BLaER1 (cell line): ENCODE data around the gene IGSF22.

Experiments used
- H3K27ac ChIP-seq: shearing (Covaris generic); formaldehyde crosslinking; 2 replicates; pipeline ENCODE4 v1.8.1; 2022
- H3K27me3 ChIP-seq: shearing (Covaris generic); formaldehyde crosslinking; 2 replicates; pipeline ENCODE4 v1.8.1; 2022
- H3K36me3 ChIP-seq: shearing (Covaris generic); formaldehyde crosslinking; 2 replicates; pipeline ENCODE4 v1.8.1; 2022
- H3K4me1 ChIP-seq: shearing (Covaris generic); formaldehyde crosslinking; 2 replicates; pipeline ENCODE4 v1.8.1; 2022
- H3K4me2 ChIP-seq: shearing (Covaris generic); formaldehyde crosslinking; 2 replicates; pipeline ENCODE4 v1.8.1; 2022
- H3K4me3 ChIP-seq: shearing (Covaris generic); formaldehyde crosslinking; 2 replicates; pipeline ENCODE4 v1.8.1; 2022
- H3K9ac ChIP-seq: shearing (Covaris generic); formaldehyde crosslinking; 2 replicates; pipeline ENCODE4 v1.8.1; 2022
- H3K9me3 ChIP-seq: shearing (Covaris generic); formaldehyde crosslinking; 2 replicates; pipeline ENCODE4 v1.8.1; 2022
- H4K20me1 ChIP-seq: shearing (Covaris generic); formaldehyde crosslinking; 2 replicates; pipeline ENCODE4 v1.8.1; 2022
- Cebpa-rat ChIP-seq: shearing (Covaris generic); IDR thresholded peaks from 2 replicates; pipeline ENCODE4 v1.8.1; 2022

IGSF22 gene

DNA sequence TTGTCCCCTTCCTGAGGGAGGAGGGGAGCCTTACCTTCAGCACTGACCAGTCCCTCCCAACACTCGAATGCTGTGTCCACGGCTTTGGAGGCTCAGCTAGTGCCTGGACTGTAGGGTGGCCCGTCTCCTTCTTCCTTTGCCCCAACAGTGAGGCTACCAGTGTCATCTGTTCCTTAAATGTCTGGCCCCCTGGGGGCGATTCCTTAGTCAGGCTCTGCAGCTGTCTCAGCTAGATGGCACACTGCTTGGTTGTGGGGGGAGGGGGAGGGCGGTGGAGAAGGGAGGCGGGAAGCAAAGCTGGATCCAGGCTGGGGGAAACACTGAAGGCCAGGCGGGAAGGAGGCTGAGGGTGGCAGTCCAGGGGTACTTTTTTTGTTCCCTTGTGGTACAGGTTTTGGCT lies at the start of gene IGSF22:
Gene IGSF22 (minus strand): TSS at position 149 of the 400 bp plus-strand sequence. CDS start 1,952 bp downstream, outside the sequence.
- H3K9me3 ChIP-seq = no peaks in the 10 kb centered on the region
- H4K20me1 ChIP-seq = no peaks in the 10 kb centered on the region
- no peak for TF ChIP-seq Cebpa-rat
- no peaks in the 10 kb centered on the region for H3K27me3 ChIP-seq
- no peak within 1 kb of the TSS for H3K27ac ChIP-seq
- no peak within 1 kb of the TSS for H3K4me3 ChIP-seq
- no peak within 1 kb of the TSS for H3K9ac ChIP-seq
- no peak within 1 kb of the TSS for H3K4me2 ChIP-seq
- H3K4me1 ChIP-seq = peaks cover 29% of the 10 kb centered on the region
- H3K36me3 ChIP-seq = no peaks in the 10 kb centered on the region

DNA sequence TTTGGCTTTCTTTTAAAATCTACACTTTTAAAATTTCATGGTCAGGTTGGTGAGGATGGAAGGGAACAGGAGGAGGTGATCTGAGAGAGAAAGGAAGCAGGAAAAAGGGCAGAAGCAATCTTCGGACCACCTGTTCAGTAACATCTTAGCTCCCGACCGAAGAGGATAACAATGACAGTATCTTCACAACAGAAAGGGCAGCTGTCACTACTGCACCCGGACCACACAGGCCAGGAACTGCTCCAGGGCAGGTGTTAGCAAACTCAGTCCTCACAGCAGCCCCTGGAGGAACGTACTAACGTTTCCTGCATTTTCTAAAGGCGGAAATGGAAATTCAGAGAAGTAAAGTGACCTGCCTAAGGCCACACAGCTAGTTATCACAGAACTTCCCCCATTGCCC lies 48.8 kb upstream of the IGSF22 start:
- no peak overlapping the region for H3K4me2 ChIP-seq
- peaks cover 2% of the 10 kb centered on the region; the same call in 1 of the 2 replicates for H3K4me1 ChIP-seq
- no peak overlapping the region for H3K27ac ChIP-seq
- H3K9ac ChIP-seq = no peak overlapping the region
- H3K9me3 ChIP-seq = no peaks in the 10 kb centered on the region
- no peak overlapping the region for H3K4me3 ChIP-seq
- H3K36me3 ChIP-seq = no peaks in the 10 kb centered on the region
- no peaks in the 10 kb centered on the region for H4K20me1 ChIP-seq
- H3K27me3 ChIP-seq = no peaks in the 10 kb centered on the region
- TF ChIP-seq Cebpa-rat = no peak

DNA sequence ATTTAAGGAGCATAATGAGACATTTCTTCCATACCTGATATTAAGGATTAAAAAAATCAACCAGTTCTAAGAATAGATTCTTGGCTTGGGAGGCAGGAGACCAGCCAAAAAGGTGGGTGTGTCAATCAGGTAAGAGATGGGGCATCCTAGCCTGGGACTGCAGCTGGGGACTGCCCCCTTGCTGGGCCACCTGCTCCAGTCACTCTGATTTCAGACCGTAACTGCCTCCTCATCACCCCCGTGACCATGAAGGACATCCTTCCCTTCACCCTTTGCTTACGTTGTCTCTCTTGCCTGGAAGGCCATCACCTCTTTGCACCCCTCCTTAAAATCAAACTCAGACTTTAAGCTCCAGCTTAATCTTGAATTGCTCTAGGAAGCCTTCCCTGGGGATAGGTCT lies 47.7 kb upstream of the IGSF22 start:
- H3K27me3 ChIP-seq = no peaks in the 10 kb centered on the region
- no peak overlapping the region for H3K4me2 ChIP-seq
- no peak overlapping the region for H3K27ac ChIP-seq
- H4K20me1 ChIP-seq = no peaks in the 10 kb centered on the region
- H3K9me3 ChIP-seq = no peaks in the 10 kb centered on the region
- no peak overlapping the region for H3K9ac ChIP-seq
- H3K4me3 ChIP-seq = no peak overlapping the region
- H3K4me1 ChIP-seq = peaks cover 6% of the 10 kb centered on the region; the same call in 1 of the 2 replicates
- TF ChIP-seq Cebpa-rat = no peak
- no peaks in the 10 kb centered on the region for H3K36me3 ChIP-seq

DNA sequence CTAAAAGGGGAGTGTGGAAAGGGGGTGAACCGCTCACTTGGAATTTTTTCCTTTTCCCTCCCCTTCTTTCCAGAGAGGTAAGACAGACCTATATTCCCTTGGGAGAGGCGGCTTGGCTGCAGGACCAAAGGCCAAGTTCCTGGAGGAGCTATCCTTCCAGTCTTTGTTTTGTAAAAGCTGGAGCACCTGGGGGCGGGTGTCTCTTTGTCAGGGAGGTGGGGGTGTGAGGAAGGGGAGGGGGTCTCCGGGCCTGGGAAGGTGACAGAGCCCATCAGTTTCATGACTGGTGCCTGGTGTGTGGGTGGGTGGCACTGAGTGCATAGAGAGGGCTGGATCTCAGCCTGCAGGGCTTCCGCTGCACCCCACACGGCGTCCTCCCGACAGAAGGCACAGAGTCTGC lies 47.1 kb upstream of the IGSF22 start:
- no peaks in the 10 kb centered on the region for H4K20me1 ChIP-seq
- no peaks in the 10 kb centered on the region for H3K27me3 ChIP-seq
- TF ChIP-seq Cebpa-rat = no peak
- H3K4me3 ChIP-seq = no peak overlapping the region
- no peak overlapping the region for H3K4me2 ChIP-seq
- H3K27ac ChIP-seq = no peak overlapping the region
- H3K36me3 ChIP-seq = no peaks in the 10 kb centered on the region
- no peak overlapping the region for H3K9ac ChIP-seq
- H3K9me3 ChIP-seq = no peaks in the 10 kb centered on the region
- H3K4me1 ChIP-seq = peaks cover 6% of the 10 kb centered on the region; the same call in 1 of the 2 replicates

DNA sequence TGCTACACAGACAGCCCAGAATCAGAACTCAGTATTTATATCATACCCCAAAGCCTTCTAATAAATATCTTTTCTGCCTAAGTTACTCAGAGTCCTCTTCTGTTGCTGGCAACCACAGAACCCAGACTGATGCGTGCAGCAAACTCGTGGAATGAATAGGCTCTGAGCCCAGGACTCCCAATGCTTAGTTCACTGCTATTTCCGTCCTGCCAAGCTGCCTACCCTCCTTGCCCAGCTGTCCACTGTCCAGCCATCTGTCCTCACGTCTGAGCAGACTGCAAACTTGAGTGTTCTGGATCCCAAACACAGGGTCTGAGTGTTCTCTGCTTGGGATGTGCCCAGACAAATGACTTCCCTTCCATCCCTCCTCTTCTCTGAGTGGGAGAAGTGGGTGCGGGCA lies 46.2 kb upstream of the IGSF22 start:
- no peaks in the 10 kb centered on the region for H3K36me3 ChIP-seq
- H3K4me3 ChIP-seq = no peak overlapping the region
- no peak for TF ChIP-seq Cebpa-rat
- H3K27ac ChIP-seq = no peak overlapping the region
- H3K9ac ChIP-seq = no peak overlapping the region
- no peak overlapping the region for H3K4me2 ChIP-seq
- H3K4me1 ChIP-seq = peaks cover 6% of the 10 kb centered on the region; the same call in 1 of the 2 replicates
- H3K9me3 ChIP-seq = no peaks in the 10 kb centered on the region
- no peaks in the 10 kb centered on the region for H4K20me1 ChIP-seq
- H3K27me3 ChIP-seq = no peaks in the 10 kb centered on the region

DNA sequence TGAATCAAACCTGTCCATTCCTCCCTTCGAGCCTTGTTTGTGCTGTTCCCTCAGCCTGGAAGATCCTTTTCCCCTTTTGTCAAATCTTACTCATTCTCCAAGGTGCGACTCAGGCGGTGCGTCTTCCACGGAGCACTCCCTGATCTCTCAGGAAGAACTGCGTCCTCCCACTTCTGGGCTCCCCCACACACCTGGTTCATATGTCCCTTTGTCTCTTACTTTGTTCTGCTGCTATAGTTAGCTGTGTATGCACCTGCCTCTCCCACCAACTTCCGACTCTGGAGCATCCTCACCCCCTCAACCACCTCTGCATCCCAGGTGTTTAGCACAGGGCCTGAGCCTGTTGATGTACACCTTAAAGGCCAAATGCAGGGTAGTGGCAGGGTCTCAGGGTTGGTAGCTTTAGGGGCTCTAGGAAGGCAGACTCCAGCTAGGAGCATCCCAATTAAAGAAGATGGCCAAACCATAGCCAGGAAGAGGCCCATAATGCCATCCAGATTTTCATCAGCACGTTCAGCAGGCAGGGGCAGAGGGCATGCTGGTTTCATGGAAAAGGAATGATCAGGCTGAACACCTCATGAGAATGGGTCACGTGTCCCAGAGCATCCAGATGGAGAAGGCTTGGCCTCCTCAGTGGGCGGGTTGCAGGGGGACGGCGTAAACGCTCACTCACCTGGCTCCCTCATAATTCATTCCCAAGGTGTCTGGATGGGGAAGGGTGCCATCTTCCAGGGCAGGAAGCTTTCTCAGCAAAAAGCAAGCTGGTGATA lies 45.5 kb upstream of the IGSF22 start:
- H3K27ac ChIP-seq = no peak overlapping the region
- TF ChIP-seq Cebpa-rat = no peak
- H3K4me3 ChIP-seq = no peak overlapping the region
- H3K9me3 ChIP-seq = no peaks in the 10 kb centered on the region
- no peak overlapping the region for H3K4me2 ChIP-seq
- H3K9ac ChIP-seq = no peak overlapping the region
- no peaks in the 10 kb centered on the region for H3K27me3 ChIP-seq
- H3K4me1 ChIP-seq = peaks cover 6% of the 10 kb centered on the region; the same call in 1 of the 2 replicates
- H3K36me3 ChIP-seq = no peaks in the 10 kb centered on the region
- H4K20me1 ChIP-seq = no peaks in the 10 kb centered on the region

DNA sequence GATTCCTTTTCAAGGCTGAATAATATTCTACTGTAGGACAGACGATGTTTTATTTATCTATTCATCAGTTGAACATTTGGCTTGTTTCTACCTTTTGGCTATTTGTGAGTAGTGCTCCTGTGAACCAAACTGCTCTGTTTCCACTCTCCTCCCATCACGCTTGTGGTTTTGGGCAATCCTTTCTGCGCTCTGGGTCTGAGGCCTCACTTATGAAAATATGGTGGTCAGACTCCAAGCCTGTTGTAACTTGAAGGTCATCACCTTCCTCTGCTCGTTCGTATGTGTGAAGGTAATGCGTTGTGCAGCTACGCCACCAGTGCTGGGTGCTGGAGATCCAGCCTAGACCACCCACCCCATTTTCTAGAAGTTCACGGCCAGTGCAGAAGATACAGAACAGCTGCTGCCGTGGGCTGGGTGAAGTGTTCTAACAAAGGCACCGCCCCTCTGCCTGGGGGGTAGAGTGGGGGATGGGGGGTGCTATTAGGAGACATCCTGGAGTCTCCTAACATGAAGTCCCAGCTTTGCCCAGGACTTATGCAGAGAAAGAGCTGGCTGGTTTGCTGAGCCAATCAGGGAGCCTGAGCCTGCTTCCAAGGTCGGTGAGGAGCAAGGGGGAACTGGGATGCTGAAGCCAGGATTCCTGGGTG lies 44.6 kb upstream of the IGSF22 start:
- Histone ChIP-seq H4K20me1 (no peaks in the 10 kb centered on the region), H3K9me3 (no peaks in the 10 kb centered on the region), H3K4me3 (no peak overlapping the region), H3K4me1 (peaks cover 6% of the 10 kb centered on the region; the same call in 1 of the 2 replicates), H3K9ac (no peak overlapping the region), H3K27me3 (no peaks in the 10 kb centered on the region), H3K36me3 (no peaks in the 10 kb centered on the region), H3K27ac (no peak overlapping the region), H3K4me2 (no peak overlapping the region)
- TF ChIP-seq Cebpa-rat = no peak

DNA sequence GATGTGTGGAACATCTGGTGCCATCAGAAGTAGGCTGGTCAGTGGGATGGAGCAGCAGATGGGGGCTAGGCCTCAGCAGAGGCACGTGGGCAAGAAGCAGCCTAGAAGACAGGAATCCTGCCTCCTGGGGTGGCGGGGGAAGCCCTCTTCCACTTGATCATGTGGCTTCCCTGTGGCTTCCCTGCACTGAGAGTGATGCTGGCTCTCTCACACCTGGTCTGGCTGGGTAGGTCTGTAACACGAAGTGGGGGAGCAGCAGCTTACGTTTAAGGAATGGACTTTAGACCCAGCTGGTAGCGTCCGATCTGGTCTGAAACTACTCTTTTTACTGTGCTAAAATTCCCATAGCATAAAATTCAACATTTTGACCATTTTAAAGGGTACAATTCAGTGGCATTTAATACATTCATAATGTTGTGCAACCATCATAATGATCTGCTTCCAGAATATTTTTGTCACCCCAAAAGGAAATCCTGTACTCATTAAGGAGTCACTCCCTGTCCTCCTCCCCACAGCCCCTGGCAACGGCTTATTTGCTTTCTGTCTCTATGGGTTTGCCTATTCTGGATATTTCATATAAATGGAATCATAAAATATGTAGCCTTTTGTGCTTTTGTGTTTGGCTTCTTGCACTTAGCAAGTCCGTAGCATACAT lies 43.9 kb upstream of the IGSF22 start:
- no peaks in the 10 kb centered on the region for H3K9me3 ChIP-seq
- H3K4me3 ChIP-seq = no peak overlapping the region
- H3K36me3 ChIP-seq = no peaks in the 10 kb centered on the region
- no peak overlapping the region for H3K27ac ChIP-seq
- no peaks in the 10 kb centered on the region for H4K20me1 ChIP-seq
- peaks cover 6% of the 10 kb centered on the region; the same call in 1 of the 2 replicates for H3K4me1 ChIP-seq
- no peak for TF ChIP-seq Cebpa-rat
- no peaks in the 10 kb centered on the region for H3K27me3 ChIP-seq
- H3K9ac ChIP-seq = no peak overlapping the region
- H3K4me2 ChIP-seq = no peak overlapping the region; the same call in 1 of the 2 replicates

DNA sequence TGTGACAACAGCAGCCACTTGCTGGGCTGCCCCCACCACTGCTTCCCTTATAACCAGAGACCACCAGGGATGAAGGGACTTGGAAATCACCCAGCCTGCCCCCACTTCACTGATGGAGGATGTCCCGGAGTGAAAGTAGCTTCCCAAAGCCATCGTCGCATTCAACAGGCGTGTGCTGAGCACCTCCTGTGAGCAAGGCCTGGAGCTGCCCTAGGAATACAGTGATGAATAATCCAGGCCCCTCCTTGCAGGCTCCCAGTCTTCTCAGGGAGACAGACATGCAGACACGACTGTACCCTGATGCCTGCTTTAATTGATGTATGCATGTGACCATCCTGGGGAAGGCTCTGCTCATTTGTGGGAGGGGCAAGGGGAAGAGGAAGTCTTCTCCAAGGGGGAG lies 43.0 kb upstream of the IGSF22 start:
- H3K9ac ChIP-seq = no peak overlapping the region
- no peaks in the 10 kb centered on the region for H3K27me3 ChIP-seq
- H3K4me1 ChIP-seq = peaks cover 6% of the 10 kb centered on the region; the same call in 1 of the 2 replicates
- no peaks in the 10 kb centered on the region for H4K20me1 ChIP-seq
- no peak overlapping the region for H3K4me3 ChIP-seq
- no peaks in the 10 kb centered on the region for H3K36me3 ChIP-seq
- no peak for TF ChIP-seq Cebpa-rat
- H3K9me3 ChIP-seq = no peaks in the 10 kb centered on the region
- H3K27ac ChIP-seq = no peak overlapping the region
- H3K4me2 ChIP-seq = no peak overlapping the region

DNA sequence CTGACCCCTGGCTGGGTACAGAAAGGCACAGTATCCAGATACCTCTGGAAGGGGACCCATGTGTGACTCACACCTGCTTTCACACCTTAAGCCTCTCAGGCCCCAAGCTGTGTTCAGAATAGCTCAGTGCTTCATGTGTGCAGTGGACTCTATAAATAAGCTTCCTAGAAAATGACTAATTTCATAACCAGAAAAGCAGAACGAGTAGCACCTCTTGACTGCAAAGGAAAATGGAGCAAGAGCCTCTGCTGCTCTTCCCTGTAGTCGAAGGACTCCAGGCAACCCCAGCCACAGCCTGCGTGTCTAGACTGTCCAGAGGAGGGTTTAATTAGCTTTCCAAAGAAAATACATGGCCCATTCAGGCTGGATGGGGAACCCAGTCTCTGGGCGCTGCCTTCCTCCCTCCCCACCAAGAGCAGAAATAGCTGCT lies 42.5 kb upstream of the IGSF22 start:
- no peak for TF ChIP-seq Cebpa-rat
- H3K4me2 ChIP-seq = no peak overlapping the region
- H3K4me1 ChIP-seq = peaks cover 6% of the 10 kb centered on the region; the same call in 1 of the 2 replicates
- H3K36me3 ChIP-seq = no peaks in the 10 kb centered on the region
- no peak overlapping the region for H3K27ac ChIP-seq
- H4K20me1 ChIP-seq = no peaks in the 10 kb centered on the region
- H3K27me3 ChIP-seq = no peaks in the 10 kb centered on the region
- no peak overlapping the region for H3K4me3 ChIP-seq
- no peaks in the 10 kb centered on the region for H3K9me3 ChIP-seq
- no peak overlapping the region for H3K9ac ChIP-seq
